ENCODE results near the gene COL1A2. TPM values are rescaled to one million over a fixed set of nuclear protein-coding genes. Genes with fewer than 3 reads are reported as not detected.

COL1A2 gene
- total RNA-seq, 1 donor from 2014 or later: 46.9 TPM

DNA sequence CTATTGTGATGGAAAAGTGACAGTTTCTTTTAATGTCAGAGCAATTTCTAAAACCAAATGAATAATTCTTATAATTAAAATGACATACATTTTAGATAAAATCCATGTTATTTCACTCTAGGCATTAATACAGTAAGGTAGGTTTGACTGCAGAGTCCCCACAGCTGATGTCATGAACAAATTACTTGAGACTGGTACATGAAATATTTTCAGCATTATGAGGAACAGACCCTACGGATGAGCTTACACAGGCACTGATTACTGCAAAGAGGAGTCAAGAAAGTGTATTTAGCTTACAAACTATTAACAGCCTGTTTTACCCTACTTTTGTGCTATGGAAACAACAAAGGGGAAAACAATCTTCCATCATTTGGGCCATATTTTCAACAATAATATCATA lies 8.9 kb downstream of the COL1A2 start:
- no peak for TF ChIP-seq CTCF (IDR thresholded peaks at IDR 0.05; ENCODE audit: insufficient read depth, low read length, severe bottlenecking)
- FAIRE-seq: no peak
- Histone ChIP-seq H3K36me3 (ENCODE audit: control insufficient read depth, insufficient read depth, low read length) (no peaks in the 10 kb centered on the region), H3K4me3 (ENCODE audit: low read depth, low read length) (no peak overlapping the region), H3K27me3 (ENCODE audit: control insufficient read depth, insufficient read depth, low read length) (no peaks in the 10 kb centered on the region)
- no peak for DNase-seq (ENCODE audit: low read depth)

GRCh38 chr7:94405506-94405905 lies 10.8 kb downstream of the COL1A2 start:
- Histone ChIP-seq H3K27me3 (ENCODE audit: control insufficient read depth, insufficient read depth, low read length) (no peaks in the 10 kb centered on the region), H3K36me3 (ENCODE audit: control insufficient read depth, insufficient read depth, low read length) (no peaks in the 10 kb centered on the region), H3K4me3 (ENCODE audit: low read depth, low read length) (no peak overlapping the region)
- FAIRE-seq (no peak), DNase-seq (ENCODE audit: low read depth) (no peak)
- no peak for TF ChIP-seq CTCF (IDR thresholded peaks at IDR 0.05; ENCODE audit: insufficient read depth, low read length, severe bottlenecking)

DNA sequence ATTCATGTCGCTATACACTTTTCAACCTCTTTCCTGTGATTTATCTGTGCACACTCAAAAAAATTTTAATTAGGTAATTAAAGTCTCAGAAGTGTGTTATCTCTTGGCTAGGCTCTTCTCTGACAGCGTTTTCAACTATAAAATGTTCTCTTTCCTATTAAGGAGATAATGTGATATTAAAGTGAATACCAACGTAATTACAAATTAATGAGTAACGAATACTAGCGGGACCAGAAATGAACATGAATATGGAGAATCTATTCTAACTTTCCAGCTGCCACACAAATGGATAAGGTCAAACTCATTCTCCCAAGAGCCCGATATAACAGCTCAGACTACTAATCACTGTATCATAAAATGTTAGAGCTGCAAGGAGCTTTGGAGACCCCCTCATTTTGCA lies 12.0 kb downstream of the COL1A2 start:
- FAIRE-seq: no peak
- TF ChIP-seq CTCF (IDR thresholded peaks at IDR 0.05; ENCODE audit: insufficient read depth, low read length, severe bottlenecking): no peak
- Histone ChIP-seq H3K4me3 (ENCODE audit: low read depth, low read length) (no peak overlapping the region), H3K27me3 (ENCODE audit: control insufficient read depth, insufficient read depth, low read length) (no peaks in the 10 kb centered on the region), H3K36me3 (ENCODE audit: control insufficient read depth, insufficient read depth, low read length) (no peaks in the 10 kb centered on the region)
- DNase-seq (ENCODE audit: low read depth): no peak

- Histone ChIP-seq H3K36me3 (ENCODE audit: control insufficient read depth, insufficient read depth, low read length) (no peaks in the 10 kb centered on the region), H3K4me3 (ENCODE audit: low read depth, low read length) (no peak overlapping the region), H3K27me3 (ENCODE audit: control insufficient read depth, insufficient read depth, low read length) (no peaks in the 10 kb centered on the region)
- DNase-seq (ENCODE audit: low read depth): no peak
- TF ChIP-seq CTCF (IDR thresholded peaks at IDR 0.05; ENCODE audit: insufficient read depth, low read length, severe bottlenecking): no peak
- no peak for FAIRE-seq
These were observed 14.7 kb downstream of the COL1A2 start for GRCh38 chr7:94409200-94409948.

DNA sequence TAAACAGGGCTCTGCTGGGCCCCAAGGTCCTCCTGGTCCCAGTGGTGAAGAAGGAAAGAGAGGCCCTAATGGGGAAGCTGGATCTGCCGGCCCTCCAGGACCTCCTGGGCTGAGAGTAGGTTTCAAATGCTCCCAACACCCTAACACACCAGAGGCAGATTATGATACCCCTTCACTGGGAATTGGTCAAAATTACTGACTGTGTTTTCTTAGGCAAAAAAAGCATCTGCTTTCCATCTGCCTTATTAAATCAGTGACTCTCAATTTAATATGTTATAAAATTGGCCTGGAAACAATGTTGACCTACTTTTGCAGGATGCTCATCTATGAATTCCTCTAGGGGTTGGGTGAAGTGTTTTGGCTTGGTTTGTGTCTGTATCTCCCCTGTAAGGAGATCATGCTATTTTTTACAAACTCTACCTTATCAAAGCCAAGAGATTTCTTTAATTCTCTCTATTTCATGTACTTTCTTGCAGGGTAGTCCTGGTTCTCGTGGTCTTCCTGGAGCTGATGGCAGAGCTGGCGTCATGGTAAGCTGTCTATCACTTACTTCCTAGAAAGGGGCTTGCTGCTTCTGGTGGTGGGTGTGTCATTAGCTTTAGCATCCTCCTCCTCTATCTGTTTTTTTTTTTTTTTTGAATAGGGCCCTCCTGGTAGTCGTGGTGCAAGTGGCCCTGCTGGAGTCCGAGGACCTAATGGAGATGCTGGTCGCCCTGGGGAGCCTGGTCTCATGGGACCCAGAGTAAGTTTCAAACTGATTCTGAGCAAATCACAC lies 15.9 kb downstream of the COL1A2 start:
- Histone ChIP-seq H3K27me3 (ENCODE audit: control insufficient read depth, insufficient read depth, low read length) (no peaks in the 10 kb centered on the region), H3K36me3 (ENCODE audit: control insufficient read depth, insufficient read depth, low read length) (no peaks in the 10 kb centered on the region), H3K4me3 (ENCODE audit: low read depth, low read length) (no peak overlapping the region)
- DNase-seq (ENCODE audit: low read depth) (no peak), FAIRE-seq (no peak)
- no peak for TF ChIP-seq CTCF (IDR thresholded peaks at IDR 0.05; ENCODE audit: insufficient read depth, low read length, severe bottlenecking)
